ENCODE data around the gene LHX1. TPM values are rescaled to one million over a fixed set of nuclear protein-coding genes. Genes with fewer than 3 reads are reported as not detected.

The LHX1 gene
- total RNA-seq, 4 donors from 2014 or later, result not detected

GRCh38 chr17:36950027-36950426 is 12.8 kb downstream of the LHX1 start:
- TF ChIP-seq CTCF (IDR thresholded peaks at IDR 0.05; ENCODE audit: low read depth), result no peak

GRCh38 chr17:36951084-36951789 is 14.0 kb downstream of the LHX1 start:
- no peak for TF ChIP-seq CTCF (IDR thresholded peaks at IDR 0.05; ENCODE audit: low read depth)

- TF ChIP-seq CTCF (IDR thresholded peaks at IDR 0.05; ENCODE audit: low read depth), result no peak
Observed at GRCh38 chr17:36971508-36971907, 34.2 kb downstream of the LHX1 start.

GRCh38 chr17:36972186-36972700 is 35.0 kb downstream of the LHX1 start:
- TF ChIP-seq CTCF (IDR thresholded peaks at IDR 0.05; ENCODE audit: low read depth), result no peak

- no peak for TF ChIP-seq CTCF (IDR thresholded peaks at IDR 0.05; ENCODE audit: low read depth)
Observed at GRCh38 chr17:36972905-36973304, 35.6 kb downstream of the LHX1 start.

- no peak for TF ChIP-seq CTCF (IDR thresholded peaks at IDR 0.05; ENCODE audit: low read depth)
Observed at GRCh38 chr17:36975922-36976515, 38.7 kb downstream of the LHX1 start.

GRCh38 chr17:36977066-36977465 is 39.8 kb downstream of the LHX1 start:
- TF ChIP-seq CTCF (IDR thresholded peaks at IDR 0.05; ENCODE audit: low read depth), result no peak

Measured in subcutaneous adipose tissue (tissue), 4 donors.